Endothelial cell of umbilical vein (primary cell): Measurements from ENCODE around the gene NDUFB10. TPM values are rescaled to one million over a fixed set of nuclear protein-coding genes. Genes with fewer than 3 reads are reported as not detected.

Experiments
- BruUV-seq: library from RNA; stranded (reverse); fragments of 400-500 nt; replicated peaks from 2 replicates; lab custom pipeline; 2021; lab: Mats Ljungman, UMichigan
- CTCF ChIA-PET: fragments of 300-600, 350-600 bp; sonication (Branson Sonifier 250); formaldehyde crosslinking; loops from one replicate; lab custom pipeline; 2021; ENCODE audit warnings: antibody characterized with exemption, inconsistent platforms; lab: Charles Lee
- POLR2A ChIA-PET: fragments of 300-600, 350-600 bp; sonication (Branson Sonifier 250); formaldehyde crosslinking; loops from one replicate; lab custom pipeline; 2021; ENCODE audit warnings: antibody characterized with exemption, inconsistent platforms; lab: Charles Lee
- DNase-seq: peaks from one replicate; pipeline ENCODE4 v3.0.0-alpha.2; 2011; ENCODE audit warnings: low read depth, low spot score
- FAIRE-seq: peaks from 2 replicates; lab custom pipeline; 2011; peaks lifted over from hg19 to GRCh38; lab: Jason Lieb, UNC
- H2AFZ ChIP-seq: 2 replicates; pipeline ENCODE4 v1.6.0; 2012; ENCODE audit warnings: low read depth, low read length, control low read depth, inconsistent platforms
- H3K27ac ChIP-seq: 2 replicates; pipeline ENCODE4 v1.5.1; 2011; ENCODE audit warnings: low read depth, mild to moderate bottlenecking, control low read depth, low read length, moderate library complexity; ENCODE audit not compliant: insufficient read depth
- H3K27me3 ChIP-seq, 2 experiments: 2 replicates each; pipeline versions ENCODE4 v1.6.0 to v1.6.1; 2011; ENCODE audit warnings: low read length in 2 of 2, mixed read lengths in 1 of 2; ENCODE audit not compliant: control insufficient read depth in 2 of 2, insufficient read depth in 2 of 2
- H3K36me3 ChIP-seq, 2 experiments: 2 replicates in 1 of 2; 3 replicates in 1 of 2; pipeline ENCODE4 v1.5.1; 2011; ENCODE audit warnings: low read length in 2 of 2, mild to moderate bottlenecking in 1 of 2, moderate library complexity in 1 of 2; ENCODE audit not compliant: control insufficient read depth in 2 of 2, insufficient read depth in 2 of 2; ENCODE audit errors: extremely low read depth in 1 of 2
- H3K4me1 ChIP-seq: 3 replicates; pipeline ENCODE4 v1.5.1; 2011; ENCODE audit warnings: mild to moderate bottlenecking, low read length; ENCODE audit not compliant: control insufficient read depth, insufficient read depth; ENCODE audit errors: extremely low read depth
- H3K4me2 ChIP-seq: 2 replicates; pipeline ENCODE4 v1.6.1; 2011; ENCODE audit warnings: low read length, control low read depth, mixed read lengths; ENCODE audit not compliant: insufficient read depth
- H3K4me3 ChIP-seq, 3 experiments: fragments of 200-600 bp in 1 of 3; sonication (generic), shearing (Covaris generic) in 1 of 3; replicated peaks in 1 of 3; 2 replicates each; pipeline ENCODE4 v1.5.1; 2011 to 2016; ENCODE audit warnings: control low read depth in 3 of 3, low read length in 3 of 3, mild to moderate bottlenecking in 2 of 3, inconsistent platforms in 1 of 3, low read depth in 1 of 3, moderate library complexity in 1 of 3; ENCODE audit not compliant: insufficient read depth in 1 of 3
- H3K79me2 ChIP-seq: 2 replicates; pipeline ENCODE4 v1.6.0; 2012; ENCODE audit warnings: low read length, inconsistent platforms; ENCODE audit not compliant: control insufficient read depth, insufficient read depth
- H3K9ac ChIP-seq: replicated peaks from 2 replicates; pipeline ENCODE3; 2011; ENCODE audit warnings: low read length, control low read depth; ENCODE audit not compliant: insufficient read depth; ENCODE audit errors: extremely low read depth
- H3K9me1 ChIP-seq: replicated peaks from 3 replicates; pipeline ENCODE4 v1.6.0; 2011; ENCODE audit warnings: mild to moderate bottlenecking, low read length; ENCODE audit not compliant: control insufficient read depth, insufficient read depth; ENCODE audit errors: extremely low read depth
- H3K9me3 ChIP-seq: replicated peaks from 2 replicates; pipeline ENCODE4 v1.5.1; 2012; ENCODE audit warnings: low read length, inconsistent platforms; ENCODE audit not compliant: control insufficient read depth, insufficient read depth
- H4K20me1 ChIP-seq: replicated peaks from 2 replicates; pipeline ENCODE3; 2011; ENCODE audit warnings: mild to moderate bottlenecking, low read length; ENCODE audit not compliant: control insufficient read depth, insufficient read depth; ENCODE audit errors: extremely low read depth
- JUN ChIP-seq: IDR thresholded peaks from 2 replicates; pipeline ENCODE4 v1.6.1; 2011; ENCODE audit warnings: borderline replicate concordance, low read depth; ENCODE audit not compliant: insufficient read length, insufficient read depth
- POLR2A ChIP-seq: IDR thresholded peaks from 2 replicates; pipeline ENCODE4 v1.6.1; 2012; ENCODE audit warnings: low read depth, mild to moderate bottlenecking, control low read depth, low read length
- POLR2AphosphoS5 ChIP-seq: IDR thresholded peaks from 2 replicates; pipeline ENCODE4 v1.6.1; 2012; ENCODE audit warnings: low read depth, mild to moderate bottlenecking, control low read depth, low read length, moderate library complexity; ENCODE audit not compliant: insufficient read depth
- dilution Hi-C: fragments of 300-500 bp; cut with MboI; formaldehyde crosslinking; loops from one replicate; pipeline ENCODE4 v1.15.0; 2019; ENCODE audit warnings: low sequenced_read_pairs; ENCODE audit not compliant: extremely low pct_ligation_motif_present
- intact Hi-C: fragments of 100-400 bp; cut with micrococcal nuclease; formaldehyde crosslinking; loops from one replicate; pipeline ENCODE4 v1.10.0; 2022
- polyA plus RNA-seq, 4 experiments: library from polyadenylated mRNA; depleted of rRNA in 3 of 4; stranded (reverse) in 3 of 4; unstranded in 1 of 4; fragments of >200 nt; gene quantifications; 2 replicates each; pipeline versions ENCODE4 v1.2.1 to v1.2.3, GENCODE V29; 2011 to 2012; ENCODE audit warnings: missing spikeins in 1 of 4
- total RNA-seq: library from RNA; stranded (reverse); gene quantifications from 2 replicates; pipeline ENCODE4 v1.2.3, GENCODE V29; 2021
- TF ChIP-seq, protein P1 (sequence below), 2 donors: IDR thresholded peaks; 1 replicate in 1 of 2; 2 replicates in 1 of 2; pipeline ENCODE4 v1.5.1; 2011; ENCODE audit warnings: low read length in 2 of 2, mild to moderate bottlenecking in 2 of 2, moderate library complexity in 2 of 2, control low read depth in 1 of 2, inconsistent platforms in 1 of 2, low read depth in 1 of 2; ENCODE audit not compliant: insufficient read depth in 1 of 2; ENCODE audit errors: extremely low read depth in 1 of 2
- TF ChIP-seq, protein P2 (sequence below): IDR thresholded peaks from 2 replicates; pipeline ENCODE4 v1.6.1; 2011; ENCODE audit not compliant: insufficient read depth, insufficient read length

The NDUFB10 gene
- total and polyA plus RNA-seq, 2 donors (not counting 3 experiments of a cell fraction or from before 2014, with no cell fraction given) = 124 to 167 TPM

DNA sequence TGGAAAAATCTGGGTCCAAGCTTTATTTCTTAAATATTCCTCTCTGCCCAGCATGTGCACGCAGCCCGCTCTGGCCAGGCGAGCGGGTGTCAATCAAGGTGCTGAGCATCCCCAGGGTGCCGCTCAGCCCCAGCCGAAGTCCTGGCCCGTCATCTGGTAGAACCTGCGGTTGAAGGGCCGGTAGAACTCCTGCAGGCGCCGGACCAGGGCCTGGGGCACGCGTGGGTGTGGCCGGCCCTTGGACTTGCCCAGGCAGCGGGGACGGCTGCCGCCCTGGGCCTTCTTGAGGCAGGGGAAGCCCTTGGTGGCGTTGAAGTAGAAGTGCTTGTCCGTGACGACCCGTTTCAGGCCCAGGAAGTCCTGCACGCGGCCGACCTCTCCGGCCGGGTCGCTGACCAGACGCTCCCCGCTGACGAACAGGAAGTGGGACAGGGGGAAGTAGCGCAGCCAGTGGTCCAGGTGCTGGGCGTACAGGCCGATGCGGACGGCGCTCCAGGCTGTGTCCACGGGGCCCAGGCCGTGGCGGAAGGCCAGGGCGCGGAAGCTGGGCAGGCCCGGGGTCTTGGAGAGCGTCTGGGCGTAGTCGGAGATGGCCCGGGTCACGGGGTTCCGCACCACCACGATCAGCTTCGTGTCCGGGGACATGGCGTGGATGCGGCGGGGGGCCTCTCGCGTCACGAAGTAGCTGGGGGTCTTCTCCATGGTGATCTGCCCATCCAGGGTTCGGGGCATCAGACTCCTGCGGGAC is 47.7 kb upstream of the NDUFB10 start:
- ChIA-PET POLR2A (no interaction called here), CTCF (interaction anchor here (0.7 kb wide), 1 partner anchor 21 kb away, joined by 3 read pairs; no protein-coding TSS in a partner anchor)
- DNase-seq = no peak
- Histone ChIP-seq H3K4me2 (no peak overlapping the region), H3K27ac (no peak overlapping the region), H3K9ac (no peak overlapping the region), H3K4me1 (no peaks in the 10 kb centered on the region), H3K9me1 (no peaks in the 10 kb centered on the region), H3K4me3 (no peak overlapping the region), H3K9me3 (no peaks in the 10 kb centered on the region), H3K36me3 (no peaks in the 10 kb centered on the region), H2AFZ (no peak overlapping the region), H4K20me1 (no peaks in the 10 kb centered on the region), H3K27me3 (peaks cover 5 to 7% of the 10 kb centered on the region in 2 experiments), H3K79me2 (no peaks in the 10 kb centered on the region)
- no peak for FAIRE-seq
- no TSS peak for BruUV-seq
- intact Hi-C loops = no loop called here
- TF ChIP-seq POLR2A (no peak), POLR2AphosphoS5 (no peak), JUN (no peak)
- TF ChIP-seq, protein P1, sequence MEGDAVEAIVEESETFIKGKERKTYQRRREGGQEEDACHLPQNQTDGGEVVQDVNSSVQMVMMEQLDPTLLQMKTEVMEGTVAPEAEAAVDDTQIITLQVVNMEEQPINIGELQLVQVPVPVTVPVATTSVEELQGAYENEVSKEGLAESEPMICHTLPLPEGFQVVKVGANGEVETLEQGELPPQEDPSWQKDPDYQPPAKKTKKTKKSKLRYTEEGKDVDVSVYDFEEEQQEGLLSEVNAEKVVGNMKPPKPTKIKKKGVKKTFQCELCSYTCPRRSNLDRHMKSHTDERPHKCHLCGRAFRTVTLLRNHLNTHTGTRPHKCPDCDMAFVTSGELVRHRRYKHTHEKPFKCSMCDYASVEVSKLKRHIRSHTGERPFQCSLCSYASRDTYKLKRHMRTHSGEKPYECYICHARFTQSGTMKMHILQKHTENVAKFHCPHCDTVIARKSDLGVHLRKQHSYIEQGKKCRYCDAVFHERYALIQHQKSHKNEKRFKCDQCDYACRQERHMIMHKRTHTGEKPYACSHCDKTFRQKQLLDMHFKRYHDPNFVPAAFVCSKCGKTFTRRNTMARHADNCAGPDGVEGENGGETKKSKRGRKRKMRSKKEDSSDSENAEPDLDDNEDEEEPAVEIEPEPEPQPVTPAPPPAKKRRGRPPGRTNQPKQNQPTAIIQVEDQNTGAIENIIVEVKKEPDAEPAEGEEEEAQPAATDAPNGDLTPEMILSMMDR (IDR thresholded peaks at IDR 0.05; ENCODE audit: extremely low read depth in 1 of 2, insufficient read depth in 1 of 2, low read depth in 1 of 2, low read length in 2 of 2) = no peak
- TF ChIP-seq, protein P2, sequence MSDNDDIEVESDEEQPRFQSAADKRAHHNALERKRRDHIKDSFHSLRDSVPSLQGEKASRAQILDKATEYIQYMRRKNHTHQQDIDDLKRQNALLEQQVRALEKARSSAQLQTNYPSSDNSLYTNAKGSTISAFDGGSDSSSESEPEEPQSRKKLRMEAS = no peak
- dilution Hi-C loops = no loop called here
